HK-2 (cell line): ENCODE measurements around the gene PGM2L1.
"Not testable (repeated sequence)": the region's sequence is repeated elsewhere in the genome, so short reads cannot be mapped to it uniquely, and the experiment has no call there.

Experiments used
- DNase-seq: peaks from one replicate; pipeline ENCODE4 v3.0.0-alpha.2; 2018; ENCODE audit not compliant: unreplicated experiment

PGM2L1 gene

GRCh38 chr11:74400606-74401005 is 2.4 kb upstream of the PGM2L1 start:
- no peak for DNase-seq

- DNase-seq: peak; percentile 18
Measured at GRCh38 chr11:74397501-74398243, 561 bp downstream of the PGM2L1 start.

- no peak for DNase-seq
Measured at GRCh38 chr11:74392256-74392655, 6.0 kb downstream of the PGM2L1 start.

GRCh38 chr11:74391193-74391592 is 7.0 kb downstream of the PGM2L1 start:
- DNase-seq: no peak

GRCh38 chr11:74390697-74391096 is 7.5 kb downstream of the PGM2L1 start:
- no peak for DNase-seq

DNA sequence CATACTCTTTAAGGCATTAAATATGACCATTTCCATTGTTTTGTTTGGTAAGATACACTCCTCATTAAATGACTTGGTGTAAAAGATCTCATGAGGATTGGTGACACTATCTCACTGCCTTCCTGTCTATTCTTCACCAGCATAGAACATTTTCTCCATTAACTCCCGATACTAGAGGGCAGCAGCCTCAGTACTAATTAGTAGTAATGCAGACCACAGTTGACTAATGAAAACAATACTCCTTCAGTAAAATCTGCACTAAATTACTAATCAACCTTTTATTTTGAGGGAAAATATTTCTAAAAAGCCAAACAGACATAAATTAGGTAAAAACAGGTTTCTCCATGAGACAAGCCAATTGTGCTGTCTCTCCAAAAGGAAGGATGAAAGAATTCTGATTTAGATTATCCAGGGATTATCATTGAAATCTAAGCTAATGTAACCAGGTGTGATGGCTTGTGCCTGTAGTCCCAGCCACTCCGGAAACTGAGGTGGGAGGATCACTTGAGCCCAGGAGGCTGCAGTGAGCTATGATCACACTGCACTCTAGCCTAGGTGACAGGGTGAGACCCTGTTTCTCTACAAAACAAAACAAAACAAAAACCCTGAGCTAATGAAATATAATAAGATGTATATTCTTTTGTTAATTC is 9.4 kb downstream of the PGM2L1 start:
- no peak for DNase-seq

- no peak for DNase-seq
Measured at GRCh38 chr11:74384641-74385040, 13.6 kb downstream of the PGM2L1 start.

DNA sequence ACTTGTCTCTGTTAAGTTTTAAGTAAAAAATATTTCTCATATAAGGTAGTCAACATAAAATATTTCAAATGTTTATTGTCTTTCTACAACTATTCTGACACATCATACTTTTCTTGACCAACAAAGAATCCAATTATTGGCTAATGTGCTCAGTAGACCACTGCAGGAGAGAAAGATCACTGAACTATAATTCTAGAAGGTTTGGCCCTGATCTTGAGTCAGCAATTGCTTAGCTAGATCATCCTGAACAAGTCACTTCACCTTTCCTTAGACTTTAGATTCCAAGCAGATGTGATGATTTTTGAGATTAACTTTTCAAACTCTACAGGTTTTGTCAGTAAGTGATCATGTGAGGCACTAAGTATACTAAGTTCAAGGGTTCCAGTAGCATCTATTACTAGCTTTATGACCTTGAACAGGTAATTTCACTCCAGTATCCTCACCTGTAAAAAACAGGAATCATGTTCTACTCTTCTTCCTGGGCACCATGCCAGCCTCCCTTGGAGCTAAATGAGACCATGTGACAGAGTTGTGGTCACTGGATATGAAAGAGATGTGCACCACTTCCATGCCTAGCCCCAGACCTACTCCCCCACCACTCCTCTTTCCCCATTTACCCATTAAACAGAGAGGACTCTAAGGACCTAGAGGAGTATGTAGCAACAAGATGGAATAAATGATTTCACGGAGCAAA is 17.3 kb downstream of the PGM2L1 start:
- peak; percentile 22 for DNase-seq

- DNase-seq: no peak
Measured at GRCh38 chr11:74377689-74378088, 20.5 kb downstream of the PGM2L1 start.

GRCh38 chr11:74373382-74373781 is 24.9 kb downstream of the PGM2L1 start:
- DNase-seq: no peak

DNA sequence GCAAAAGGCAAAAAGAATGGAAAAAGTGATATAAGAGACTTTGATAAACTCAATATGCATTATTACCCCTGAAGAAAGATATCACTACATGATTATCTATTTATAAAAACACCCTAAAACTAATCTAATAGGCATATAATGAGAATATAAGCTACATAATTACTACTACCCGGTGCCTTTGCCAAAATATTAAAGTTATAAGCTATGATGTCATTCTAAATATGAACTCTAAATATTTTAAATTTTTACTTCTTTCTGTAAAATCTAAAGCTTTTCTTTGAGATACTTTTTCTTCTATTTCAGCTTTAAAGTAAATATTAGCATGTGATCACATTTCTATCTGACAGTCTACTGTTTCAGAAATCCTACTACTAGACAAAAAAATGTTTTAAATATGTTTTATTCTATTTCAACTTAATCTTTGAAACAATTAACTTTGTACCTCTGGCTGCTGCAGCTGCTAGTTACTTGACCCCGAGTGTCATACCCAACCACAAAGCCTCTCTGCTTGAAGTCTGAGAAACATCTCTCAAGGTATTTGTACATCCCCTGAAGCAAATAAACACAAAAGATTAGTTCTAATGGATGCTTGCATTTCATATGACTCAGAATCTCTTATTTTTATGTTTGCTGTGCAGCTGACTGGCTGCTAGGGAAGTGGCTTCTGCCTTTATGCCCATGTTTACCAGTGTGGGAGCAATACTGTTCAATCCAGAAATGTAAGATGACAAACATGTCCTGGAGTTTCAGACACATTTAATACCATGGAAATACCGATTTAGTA is 26.8 kb downstream of the PGM2L1 start:
- DNase-seq: no peak

DNA sequence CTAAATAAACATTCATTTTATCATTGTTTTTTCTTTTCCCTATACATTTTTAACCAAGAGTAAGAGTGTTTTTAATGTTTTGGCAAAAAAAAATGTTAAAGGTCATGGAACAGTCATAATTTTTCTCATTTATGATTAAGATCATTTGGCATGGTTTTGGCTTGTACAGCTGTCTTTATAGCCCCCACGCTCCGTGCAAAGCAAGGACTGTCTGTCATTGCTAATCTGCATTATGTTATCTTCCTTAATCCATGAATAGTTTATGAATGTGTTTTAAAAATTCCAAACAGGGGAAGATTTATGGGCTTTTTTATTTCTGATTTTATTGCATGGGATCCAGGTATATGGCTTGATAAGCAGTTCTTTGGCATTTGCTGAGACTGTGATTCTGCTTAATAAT is 28.1 kb downstream of the PGM2L1 start:
- DNase-seq: no peak

GRCh38 chr11:74367881-74368280 is 30.4 kb downstream of the PGM2L1 start:
- no peak for DNase-seq

- DNase-seq: no peak
Measured at GRCh38 chr11:74366576-74366975, 31.7 kb downstream of the PGM2L1 start.

GRCh38 chr11:74365805-74366204 is 32.4 kb downstream of the PGM2L1 start:
- not testable (repeated sequence) for DNase-seq

- DNase-seq: no peak
Measured at GRCh38 chr11:74357449-74357848, 40.8 kb downstream of the PGM2L1 start.

- DNase-seq: no peak
Measured at GRCh38 chr11:74355626-74356025, 42.6 kb downstream of the PGM2L1 start.

GRCh38 chr11:74354036-74354435 is 44.2 kb downstream of the PGM2L1 start:
- no peak for DNase-seq

GRCh38 chr11:74347381-74347780 is 50.9 kb downstream of the PGM2L1 start:
- no peak for DNase-seq

DNA sequence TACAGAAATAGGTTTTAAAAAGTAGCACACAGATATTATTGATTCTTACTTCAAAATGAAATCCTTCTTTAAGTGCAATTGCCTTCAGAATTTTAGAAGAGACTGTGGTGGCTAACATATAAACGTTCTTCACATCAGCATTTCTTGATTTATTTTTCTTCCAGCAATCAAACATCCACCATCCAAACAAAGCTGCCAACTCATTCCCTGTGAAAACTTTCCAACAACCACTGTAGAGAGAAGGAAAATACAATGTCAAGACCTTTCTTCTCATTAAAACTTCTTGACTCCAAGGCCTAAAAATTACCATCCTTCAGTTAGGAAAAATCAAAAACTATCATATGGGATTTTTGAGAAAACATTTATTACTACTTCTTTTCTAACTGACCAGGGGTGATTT is 52.8 kb downstream of the PGM2L1 start:
- no peak for DNase-seq

DNA sequence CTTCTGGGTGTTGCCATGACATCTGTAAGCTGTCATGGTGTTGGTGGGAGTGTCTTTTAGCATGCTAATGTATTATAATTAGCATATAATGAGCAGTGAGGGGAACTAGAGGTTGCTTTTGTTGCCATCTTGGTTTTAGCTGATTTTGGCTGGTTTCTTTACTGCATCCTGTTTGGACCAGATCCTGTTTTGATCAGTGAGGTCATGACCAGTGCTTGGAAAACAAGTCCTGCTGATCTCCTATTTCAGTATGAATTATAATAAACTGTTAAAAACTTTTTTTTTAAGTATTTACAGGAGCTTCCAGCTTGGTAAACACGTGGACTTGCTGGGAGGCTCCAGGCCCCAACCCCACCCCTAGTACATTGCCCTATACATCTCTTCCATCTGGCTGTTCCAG is 56.3 kb downstream of the PGM2L1 start:
- DNase-seq: no peak

GRCh38 chr11:74339619-74340018 is 58.6 kb downstream of the PGM2L1 start:
- no peak for DNase-seq
